ENCODE measurements around the gene MUC21. TPM values are rescaled to one million over a fixed set of nuclear protein-coding genes. Genes with fewer than 3 reads are reported as not detected.

The MUC21 gene
- total RNA-seq, 1 experiment from 2014 or later: not detected

DNA sequence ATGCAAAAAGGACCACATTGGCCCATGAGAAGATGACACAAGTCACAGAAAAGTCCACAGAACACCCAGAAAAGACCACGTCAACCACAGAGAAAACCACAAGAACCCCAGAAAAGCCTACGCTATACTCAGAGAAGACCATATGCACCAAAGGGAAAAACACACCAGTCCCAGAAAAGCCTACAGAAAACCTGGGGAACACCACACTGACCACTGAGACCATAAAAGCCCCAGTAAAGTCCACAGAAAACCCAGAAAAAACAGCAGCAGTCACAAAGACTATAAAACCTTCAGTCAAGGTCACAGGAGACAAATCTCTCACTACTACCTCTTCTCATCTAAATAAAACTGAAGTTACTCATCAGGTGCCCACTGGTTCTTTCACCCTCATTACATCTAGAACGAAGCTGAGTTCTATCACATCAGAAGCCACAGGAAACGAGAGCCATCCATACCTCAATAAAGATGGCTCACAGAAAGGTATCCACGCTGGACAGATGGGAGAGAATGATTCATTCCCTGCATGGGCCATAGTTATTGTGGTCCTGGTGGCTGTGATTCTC, 31.5 kb upstream of the MUC21 start:
- no TSS peak for BruUV-seq (replicated peaks)
- intact Hi-C loops (cut with micrococcal nuclease; ENCODE audit: unreplicated experiment) (no loop called here), in situ Hi-C loops (cut with HindIII; ENCODE audit: low pct_unique_long_range_greater_than_20kb, low sequenced_read_pairs) (no loop called here)
- ATAC-seq (no peak), DNase-seq (ENCODE audit: low read depth, low spot score) (no peak)
- no peak overlapping the region for H3K4me3 ChIP-seq (ENCODE audit: low read depth in 2 of 2, low read length in 2 of 2)
- no peaks in the 10 kb centered on the region for H3K36me3 ChIP-seq (ENCODE audit: control insufficient read depth, insufficient read depth, low read length)
- ChIA-PET CTCF (no interaction called here), POLR2A (no interaction called here)
- TF ChIP-seq, protein P1, sequence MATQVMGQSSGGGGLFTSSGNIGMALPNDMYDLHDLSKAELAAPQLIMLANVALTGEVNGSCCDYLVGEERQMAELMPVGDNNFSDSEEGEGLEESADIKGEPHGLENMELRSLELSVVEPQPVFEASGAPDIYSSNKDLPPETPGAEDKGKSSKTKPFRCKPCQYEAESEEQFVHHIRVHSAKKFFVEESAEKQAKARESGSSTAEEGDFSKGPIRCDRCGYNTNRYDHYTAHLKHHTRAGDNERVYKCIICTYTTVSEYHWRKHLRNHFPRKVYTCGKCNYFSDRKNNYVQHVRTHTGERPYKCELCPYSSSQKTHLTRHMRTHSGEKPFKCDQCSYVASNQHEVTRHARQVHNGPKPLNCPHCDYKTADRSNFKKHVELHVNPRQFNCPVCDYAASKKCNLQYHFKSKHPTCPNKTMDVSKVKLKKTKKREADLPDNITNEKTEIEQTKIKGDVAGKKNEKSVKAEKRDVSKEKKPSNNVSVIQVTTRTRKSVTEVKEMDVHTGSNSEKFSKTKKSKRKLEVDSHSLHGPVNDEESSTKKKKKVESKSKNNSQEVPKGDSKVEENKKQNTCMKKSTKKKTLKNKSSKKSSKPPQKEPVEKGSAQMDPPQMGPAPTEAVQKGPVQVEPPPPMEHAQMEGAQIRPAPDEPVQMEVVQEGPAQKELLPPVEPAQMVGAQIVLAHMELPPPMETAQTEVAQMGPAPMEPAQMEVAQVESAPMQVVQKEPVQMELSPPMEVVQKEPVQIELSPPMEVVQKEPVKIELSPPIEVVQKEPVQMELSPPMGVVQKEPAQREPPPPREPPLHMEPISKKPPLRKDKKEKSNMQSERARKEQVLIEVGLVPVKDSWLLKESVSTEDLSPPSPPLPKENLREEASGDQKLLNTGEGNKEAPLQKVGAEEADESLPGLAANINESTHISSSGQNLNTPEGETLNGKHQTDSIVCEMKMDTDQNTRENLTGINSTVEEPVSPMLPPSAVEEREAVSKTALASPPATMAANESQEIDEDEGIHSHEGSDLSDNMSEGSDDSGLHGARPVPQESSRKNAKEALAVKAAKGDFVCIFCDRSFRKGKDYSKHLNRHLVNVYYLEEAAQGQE (IDR thresholded peaks at IDR 0.05; ENCODE audit: insufficient read depth in 1 of 2, low read depth in 2 of 2, low read length in 1 of 2): no peak
- TF ChIP-seq, protein P2, sequence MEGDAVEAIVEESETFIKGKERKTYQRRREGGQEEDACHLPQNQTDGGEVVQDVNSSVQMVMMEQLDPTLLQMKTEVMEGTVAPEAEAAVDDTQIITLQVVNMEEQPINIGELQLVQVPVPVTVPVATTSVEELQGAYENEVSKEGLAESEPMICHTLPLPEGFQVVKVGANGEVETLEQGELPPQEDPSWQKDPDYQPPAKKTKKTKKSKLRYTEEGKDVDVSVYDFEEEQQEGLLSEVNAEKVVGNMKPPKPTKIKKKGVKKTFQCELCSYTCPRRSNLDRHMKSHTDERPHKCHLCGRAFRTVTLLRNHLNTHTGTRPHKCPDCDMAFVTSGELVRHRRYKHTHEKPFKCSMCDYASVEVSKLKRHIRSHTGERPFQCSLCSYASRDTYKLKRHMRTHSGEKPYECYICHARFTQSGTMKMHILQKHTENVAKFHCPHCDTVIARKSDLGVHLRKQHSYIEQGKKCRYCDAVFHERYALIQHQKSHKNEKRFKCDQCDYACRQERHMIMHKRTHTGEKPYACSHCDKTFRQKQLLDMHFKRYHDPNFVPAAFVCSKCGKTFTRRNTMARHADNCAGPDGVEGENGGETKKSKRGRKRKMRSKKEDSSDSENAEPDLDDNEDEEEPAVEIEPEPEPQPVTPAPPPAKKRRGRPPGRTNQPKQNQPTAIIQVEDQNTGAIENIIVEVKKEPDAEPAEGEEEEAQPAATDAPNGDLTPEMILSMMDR (IDR thresholded peaks at IDR 0.05): no peak
- TF ChIP-seq TCF7L2 (IDR thresholded peaks at IDR 0.05; ENCODE audit: low read depth, low read length): no peak
- no peak for TF ChIP-seq SIN3A (IDR thresholded peaks at IDR 0.05; ENCODE audit: borderline replicate concordance, insufficient read depth, low read depth, low read length)
- TF ChIP-seq POLR2AphosphoS5 (IDR thresholded peaks at IDR 0.05; ENCODE audit: low read depth, low read length): no peak
- peaks cover 8% of the 10 kb centered on the region; the same call in 1 of the 2 replicates for H3K4me1 ChIP-seq (ENCODE audit: control insufficient read depth, insufficient read depth, low read length)
- no peaks in the 10 kb centered on the region for H3K9me3 ChIP-seq (ENCODE audit: control insufficient read depth, insufficient read depth, low read depth, low read length)
- H3K27me3 ChIP-seq (ENCODE audit: control insufficient read depth, insufficient read depth, low read length): peaks cover 21% of the 10 kb centered on the region
- H3K27ac ChIP-seq (ENCODE audit: low read length): no peak overlapping the region

DNA sequence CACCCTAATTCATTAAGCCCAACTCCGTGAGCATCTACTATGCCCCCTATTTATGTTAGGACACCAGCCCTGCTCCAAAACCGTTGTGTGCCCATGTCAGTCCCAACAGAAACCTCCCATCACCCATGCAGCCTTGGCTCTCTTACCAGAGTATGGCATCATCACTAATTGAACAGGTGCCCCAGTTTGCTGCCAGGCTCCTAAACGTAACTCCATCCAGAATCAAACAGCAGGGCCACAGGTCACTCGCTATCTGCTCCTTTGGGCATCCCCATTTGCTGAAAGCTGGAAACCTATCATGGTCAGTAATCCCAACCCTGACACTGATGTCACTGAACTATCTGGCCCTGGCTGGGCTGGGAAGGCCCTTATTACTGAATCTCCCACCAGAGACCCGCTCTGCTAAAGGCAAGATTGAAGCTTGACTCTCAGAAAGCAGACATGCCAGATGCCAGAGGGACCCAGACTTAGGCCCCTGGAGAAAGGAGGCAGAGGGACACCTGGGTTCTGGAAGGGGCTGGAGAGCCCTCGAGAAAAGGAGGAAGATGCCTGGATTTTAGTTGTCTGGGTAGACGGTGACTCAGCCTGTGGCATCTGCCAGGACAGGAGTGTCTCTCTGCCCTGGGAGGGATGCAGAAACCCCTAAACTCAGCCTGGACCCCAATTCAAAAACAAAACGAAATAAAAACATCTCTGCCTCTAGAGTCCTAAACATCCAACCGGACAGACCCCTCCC, 28.7 kb upstream of the MUC21 start:
- POLR2A ChIA-PET: no interaction called here
- BruUV-seq (replicated peaks): no TSS peak

More for the DNA sequence above, 28.7 kb upstream of the MUC21 start:
- Histone ChIP-seq H3K27me3 (ENCODE audit: control insufficient read depth, insufficient read depth, low read length) (peaks cover 22% of the 10 kb centered on the region), H3K27ac (ENCODE audit: low read length) (no peak overlapping the region), H3K36me3 (ENCODE audit: control insufficient read depth, insufficient read depth, low read length) (no peaks in the 10 kb centered on the region), H3K4me3 (ENCODE audit: low read depth in 2 of 2, low read length in 2 of 2) (peak overlapping the region; percentile 42 to 57), H3K9me3 (ENCODE audit: control insufficient read depth, insufficient read depth, low read depth, low read length) (no peaks in the 10 kb centered on the region), H3K4me1 (ENCODE audit: control insufficient read depth, insufficient read depth, low read length) (peaks cover 8% of the 10 kb centered on the region; the same call in 1 of the 2 replicates)
- intact Hi-C loops (cut with micrococcal nuclease; ENCODE audit: unreplicated experiment): no loop called here
- ATAC-seq: no peak
- TF ChIP-seq, protein P1 (IDR thresholded peaks at IDR 0.05; ENCODE audit: insufficient read depth in 1 of 2, low read depth in 2 of 2, low read length in 1 of 2): no peak
- no peak for TF ChIP-seq TCF7L2 (IDR thresholded peaks at IDR 0.05; ENCODE audit: low read depth, low read length)
- TF ChIP-seq, protein P2 (IDR thresholded peaks at IDR 0.05): no peak
- TF ChIP-seq POLR2AphosphoS5 (IDR thresholded peaks at IDR 0.05; ENCODE audit: low read depth, low read length): no peak
- TF ChIP-seq SIN3A (IDR thresholded peaks at IDR 0.05; ENCODE audit: borderline replicate concordance, insufficient read depth, low read depth, low read length): no peak
- CTCF ChIA-PET: no interaction called here
- DNase-seq (ENCODE audit: low read depth, low spot score): no peak
- in situ Hi-C loops (cut with HindIII; ENCODE audit: low pct_unique_long_range_greater_than_20kb, low sequenced_read_pairs): loop anchor here (5.0 kb wide), 1 partner anchor 88 kb away; no protein-coding TSS in a partner anchor

All from Panc1 (cell line).